Measurements from ENCODE around the gene PGD.

PGD gene

DNA sequence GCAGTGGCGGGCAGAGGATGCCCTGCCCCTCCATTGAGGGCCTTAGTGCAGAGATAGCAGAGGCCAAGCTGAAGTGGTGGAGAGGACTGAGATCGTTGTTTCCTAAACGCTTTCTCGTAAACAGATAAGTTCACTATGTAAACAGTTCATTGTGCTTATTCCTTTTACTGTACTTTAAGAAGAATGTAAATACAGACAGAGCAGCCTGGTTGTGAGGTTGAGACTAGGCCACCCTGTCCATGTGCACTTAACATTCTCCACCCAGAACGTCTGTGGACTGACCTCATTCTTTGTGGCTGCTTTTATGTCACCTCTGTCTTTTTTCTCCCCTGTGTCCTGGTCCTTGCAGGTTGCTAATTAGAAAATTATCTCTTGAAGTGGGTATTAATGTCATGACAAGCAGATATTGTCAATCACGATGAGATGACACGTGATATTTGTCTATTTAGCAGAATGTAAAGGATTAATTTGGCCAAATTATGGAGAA lies 39.9 kb downstream of the PGD start:
- Histone ChIP-seq H3K36me3 (ENCODE audit: insufficient read depth) (no peaks in the 10 kb centered on the region), H3K79me2 (ENCODE audit: insufficient read depth, low read depth) (no peaks in the 10 kb centered on the region), H3K27ac (no peak overlapping the region), H2AFZ (ENCODE audit: low read depth) (no peak overlapping the region), H3K9ac (no peak overlapping the region), H3K27me3 (ENCODE audit: insufficient read depth, low read depth) (no peaks in the 10 kb centered on the region), H4K20me1 (ENCODE audit: insufficient read depth) (no peaks in the 10 kb centered on the region), H3K4me1 (ENCODE audit: low read depth, poor library complexity, severe bottlenecking) (no peaks in the 10 kb centered on the region), H3K4me2 (no peak overlapping the region), H3K4me3 (IDR thresholded peaks at IDR 0.05; ENCODE audit: insufficient read depth, low read depth, low read length) (no peak overlapping the region)
- TF ChIP-seq, protein P1, sequence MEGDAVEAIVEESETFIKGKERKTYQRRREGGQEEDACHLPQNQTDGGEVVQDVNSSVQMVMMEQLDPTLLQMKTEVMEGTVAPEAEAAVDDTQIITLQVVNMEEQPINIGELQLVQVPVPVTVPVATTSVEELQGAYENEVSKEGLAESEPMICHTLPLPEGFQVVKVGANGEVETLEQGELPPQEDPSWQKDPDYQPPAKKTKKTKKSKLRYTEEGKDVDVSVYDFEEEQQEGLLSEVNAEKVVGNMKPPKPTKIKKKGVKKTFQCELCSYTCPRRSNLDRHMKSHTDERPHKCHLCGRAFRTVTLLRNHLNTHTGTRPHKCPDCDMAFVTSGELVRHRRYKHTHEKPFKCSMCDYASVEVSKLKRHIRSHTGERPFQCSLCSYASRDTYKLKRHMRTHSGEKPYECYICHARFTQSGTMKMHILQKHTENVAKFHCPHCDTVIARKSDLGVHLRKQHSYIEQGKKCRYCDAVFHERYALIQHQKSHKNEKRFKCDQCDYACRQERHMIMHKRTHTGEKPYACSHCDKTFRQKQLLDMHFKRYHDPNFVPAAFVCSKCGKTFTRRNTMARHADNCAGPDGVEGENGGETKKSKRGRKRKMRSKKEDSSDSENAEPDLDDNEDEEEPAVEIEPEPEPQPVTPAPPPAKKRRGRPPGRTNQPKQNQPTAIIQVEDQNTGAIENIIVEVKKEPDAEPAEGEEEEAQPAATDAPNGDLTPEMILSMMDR (conservative IDR thresholded peaks at IDR 0.05; ENCODE audit: low read depth, low read length), result no peak

DNA sequence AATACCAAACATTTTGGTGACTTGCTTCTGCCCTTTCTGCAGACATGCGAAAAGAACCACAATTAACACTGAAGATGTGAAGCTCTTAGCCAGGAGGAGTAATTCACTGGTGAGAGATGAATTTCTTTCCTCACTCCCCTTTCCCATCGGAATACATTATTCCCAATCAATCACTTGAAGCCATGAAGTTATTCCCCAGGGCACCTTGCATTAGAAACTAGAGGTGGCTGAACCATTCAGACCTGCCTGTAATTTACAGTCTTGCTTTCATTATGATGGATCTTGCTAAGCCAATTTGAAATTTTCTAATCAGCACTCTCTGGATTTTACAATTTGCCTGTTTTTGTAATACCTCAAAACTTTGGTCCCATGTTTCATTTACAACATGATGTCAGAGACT lies 41.4 kb downstream of the PGD start:
- Histone ChIP-seq H3K4me1 (ENCODE audit: low read depth, poor library complexity, severe bottlenecking) (no peaks in the 10 kb centered on the region), H3K27me3 (ENCODE audit: insufficient read depth, low read depth) (no peaks in the 10 kb centered on the region), H3K4me2 (no peak overlapping the region), H3K4me3 (IDR thresholded peaks at IDR 0.05; ENCODE audit: insufficient read depth, low read depth, low read length) (no peak overlapping the region), H3K27ac (no peak overlapping the region), H3K9ac (no peak overlapping the region), H3K79me2 (ENCODE audit: insufficient read depth, low read depth) (no peaks in the 10 kb centered on the region), H3K36me3 (ENCODE audit: insufficient read depth) (no peaks in the 10 kb centered on the region), H4K20me1 (ENCODE audit: insufficient read depth) (no peaks in the 10 kb centered on the region), H2AFZ (ENCODE audit: low read depth) (no peak overlapping the region)
- TF ChIP-seq, protein P1 (conservative IDR thresholded peaks at IDR 0.05; ENCODE audit: low read depth, low read length), result no peak

DNA sequence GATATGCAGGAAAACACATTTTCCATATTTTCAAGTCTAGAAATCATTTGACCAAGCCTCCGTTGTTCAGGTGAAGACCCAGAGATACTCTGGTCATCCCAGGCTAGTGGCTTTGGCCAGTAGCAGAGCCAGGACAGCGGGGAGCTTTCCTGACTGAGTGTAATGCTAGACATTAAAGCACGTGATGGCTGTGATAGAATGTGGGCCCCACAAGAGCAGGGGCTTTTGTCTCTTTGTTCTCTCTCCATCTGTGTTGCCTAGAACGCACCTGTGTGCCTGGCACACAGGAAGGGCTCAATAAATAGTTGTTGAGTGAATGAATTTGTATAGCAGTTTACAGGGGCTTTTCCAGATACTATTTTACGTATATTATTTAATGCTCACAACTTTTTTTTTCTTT lies 41.9 kb downstream of the PGD start:
- TF ChIP-seq, protein P1 (conservative IDR thresholded peaks at IDR 0.05; ENCODE audit: low read depth, low read length), result no peak
- Histone ChIP-seq H4K20me1 (ENCODE audit: insufficient read depth) (no peaks in the 10 kb centered on the region), H3K4me3 (IDR thresholded peaks at IDR 0.05; ENCODE audit: insufficient read depth, low read depth, low read length) (no peak overlapping the region), H2AFZ (ENCODE audit: low read depth) (no peak overlapping the region), H3K9ac (no peak overlapping the region), H3K27ac (no peak overlapping the region), H3K4me2 (no peak overlapping the region), H3K4me1 (ENCODE audit: low read depth, poor library complexity, severe bottlenecking) (no peaks in the 10 kb centered on the region), H3K79me2 (ENCODE audit: insufficient read depth, low read depth) (no peaks in the 10 kb centered on the region), H3K36me3 (ENCODE audit: insufficient read depth) (no peaks in the 10 kb centered on the region), H3K27me3 (ENCODE audit: insufficient read depth, low read depth) (no peaks in the 10 kb centered on the region)

DNA sequence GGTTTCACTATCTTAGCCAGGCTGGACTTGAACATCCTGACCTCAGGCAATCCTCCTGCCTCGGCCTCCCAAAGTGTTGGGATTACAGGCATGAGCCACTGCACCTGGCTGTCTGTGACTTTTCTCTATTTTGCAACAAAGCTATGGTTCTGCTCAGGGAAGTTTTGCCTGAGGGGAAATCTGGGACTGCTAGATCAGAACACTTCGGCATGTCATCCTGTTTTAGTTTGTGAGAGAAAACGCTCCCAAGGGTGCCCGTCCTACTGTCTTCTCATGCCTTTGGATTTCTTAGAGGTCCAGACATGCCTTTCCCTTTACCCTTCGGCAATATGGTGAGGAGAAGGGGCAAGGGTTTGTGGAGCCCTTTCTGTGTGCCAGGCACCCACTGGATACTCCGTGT lies 45.4 kb downstream of the PGD start:
- H3K4me3 ChIP-seq (IDR thresholded peaks at IDR 0.05; ENCODE audit: insufficient read depth, low read depth, low read length), result no peak overlapping the region
- TF ChIP-seq, protein P1 (conservative IDR thresholded peaks at IDR 0.05; ENCODE audit: low read depth, low read length), result no peak
- H3K79me2 ChIP-seq (ENCODE audit: insufficient read depth, low read depth), result no peaks in the 10 kb centered on the region
- no peaks in the 10 kb centered on the region for H3K36me3 ChIP-seq (ENCODE audit: insufficient read depth)
- H3K4me2 ChIP-seq, result no peak overlapping the region
- H3K27me3 ChIP-seq (ENCODE audit: insufficient read depth, low read depth), result no peaks in the 10 kb centered on the region
- H3K27ac ChIP-seq, result no peak overlapping the region
- no peaks in the 10 kb centered on the region for H4K20me1 ChIP-seq (ENCODE audit: insufficient read depth)
- H2AFZ ChIP-seq (ENCODE audit: low read depth), result no peak overlapping the region
- no peaks in the 10 kb centered on the region for H3K4me1 ChIP-seq (ENCODE audit: low read depth, poor library complexity, severe bottlenecking)
- H3K9ac ChIP-seq, result no peak overlapping the region
